Activated CD4-positive, alpha-beta T cell treated with anti-CD3 and anti-CD28 coated beads, Interleukin-2, amount 10 ng/mL, durations not matched to agents 24 days and 14 days (primary cell): Measurements from ENCODE around the gene BEND5. TPM values are rescaled to one million over a fixed set of nuclear protein-coding genes. Genes with fewer than 3 reads are reported as not detected.

Source experiments
- DNase-seq: peaks from one replicate; pipeline ENCODE4 v3.0.0; 2022
- H3K27ac Mint-ChIP-seq: one replicate; pipeline ENCODE4 v1.8.0; 2022; ENCODE audit warnings: mild to moderate bottlenecking, mixed read lengths
- H3K27me3 Mint-ChIP-seq: one replicate; pipeline ENCODE4 v1.8.0; 2022; ENCODE audit warnings: mixed read lengths
- H3K36me3 Mint-ChIP-seq: one replicate; pipeline ENCODE4 v1.8.0; 2022; ENCODE audit warnings: low read depth, mild to moderate bottlenecking, mixed read lengths
- H3K4me1 Mint-ChIP-seq: one replicate; pipeline ENCODE4 v1.8.0; 2021; ENCODE audit warnings: mixed read lengths
- H3K4me3 Mint-ChIP-seq: one replicate; pipeline ENCODE4 v1.8.0; 2022; ENCODE audit warnings: mild to moderate bottlenecking, moderate library complexity, mixed read lengths
- H3K9me3 Mint-ChIP-seq: one replicate; pipeline ENCODE4 v1.8.0; 2021; ENCODE audit warnings: mixed read lengths
- intact Hi-C: fragments of 100-400 bp; cut with micrococcal nuclease; formaldehyde crosslinking; loops from one replicate; pipeline ENCODE4 v1.15.1; 2023
- total RNA-seq: library from RNA; stranded (reverse); gene quantifications from 2 replicates; pipeline ENCODE4 v1.2.3, GENCODE V29; 2022

BEND5 gene, protein sequence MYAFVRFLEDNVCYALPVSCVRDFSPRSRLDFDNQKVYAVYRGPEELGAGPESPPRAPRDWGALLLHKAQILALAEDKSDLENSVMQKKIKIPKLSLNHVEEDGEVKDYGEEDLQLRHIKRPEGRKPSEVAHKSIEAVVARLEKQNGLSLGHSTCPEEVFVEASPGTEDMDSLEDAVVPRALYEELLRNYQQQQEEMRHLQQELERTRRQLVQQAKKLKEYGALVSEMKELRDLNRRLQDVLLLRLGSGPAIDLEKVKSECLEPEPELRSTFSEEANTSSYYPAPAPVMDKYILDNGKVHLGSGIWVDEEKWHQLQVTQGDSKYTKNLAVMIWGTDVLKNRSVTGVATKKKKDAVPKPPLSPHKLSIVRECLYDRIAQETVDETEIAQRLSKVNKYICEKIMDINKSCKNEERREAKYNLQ
- total RNA-seq = 11.4 and 11.5 TPM in 2 replicates

DNA sequence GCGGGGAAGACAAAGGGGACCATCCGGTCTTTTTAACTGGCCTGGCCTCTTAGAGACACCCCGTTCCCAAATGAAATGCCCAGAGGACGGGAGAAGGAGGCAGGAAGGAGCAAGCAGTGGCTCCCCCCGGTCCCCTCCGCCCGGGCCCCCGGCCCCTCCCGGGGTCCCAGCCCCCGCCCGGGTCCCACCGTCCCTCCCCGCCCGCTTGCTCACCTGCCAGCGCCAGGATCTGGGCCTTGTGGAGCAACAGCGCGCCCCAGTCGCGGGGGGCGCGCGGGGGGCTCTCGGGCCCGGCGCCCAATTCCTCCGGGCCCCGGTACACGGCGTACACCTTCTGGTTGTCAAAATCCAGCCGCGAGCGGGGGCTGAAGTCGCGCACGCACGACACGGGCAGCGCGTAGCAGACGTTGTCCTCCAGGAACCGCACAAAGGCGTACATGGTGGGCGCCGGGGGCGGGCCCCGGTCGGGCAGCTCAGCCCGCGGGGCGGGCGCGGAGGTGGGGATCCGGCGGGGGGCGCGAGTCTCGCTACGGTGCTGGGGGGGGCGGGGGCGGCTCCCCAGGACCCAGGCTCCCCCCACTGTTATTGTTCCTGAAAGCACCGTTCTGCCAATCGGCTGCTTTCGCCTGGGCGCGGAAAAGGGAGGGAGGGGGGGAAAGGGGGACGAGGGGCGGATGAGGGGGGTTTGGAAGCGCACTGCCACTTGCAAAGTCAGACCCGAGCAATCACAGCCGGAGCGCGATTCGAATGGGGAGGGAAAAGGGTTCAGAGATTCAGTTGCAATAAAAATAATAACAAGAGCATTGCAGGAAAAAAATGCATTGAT, at the start of gene BEND5:
Gene BEND5 (minus strand): TSS at position 499 of the 826 bp plus-strand sequence. CDS start 60 bp downstream, at position 439.
- intact Hi-C loops = loop anchor here (1.0 to 5.0 kb wide), 2 partner anchors 10 to 41 kb away; no protein-coding TSS in a partner anchor
- DNase-seq = peak; percentile 87
- Mint-ChIP-seq H3K9me3 (no peaks in the 10 kb centered on the region), H3K27me3 (peaks cover 1% of the 10 kb centered on the region), H3K36me3 (peaks cover 11% of the 10 kb centered on the region), H3K4me3 (peak within 1 kb of the TSS; percentile 85), H3K4me1 (peaks cover 29% of the 10 kb centered on the region), H3K27ac (peak within 1 kb of the TSS; percentile 80)

GRCh38 chr1:48823168-48823567, 46.5 kb upstream of the BEND5 start:
- H3K36me3 Mint-ChIP-seq = no peaks in the 10 kb centered on the region
- peaks cover 8% of the 10 kb centered on the region for H3K27me3 Mint-ChIP-seq
- H3K27ac Mint-ChIP-seq = no peak overlapping the region
- intact Hi-C loops = no loop called here
- no peaks in the 10 kb centered on the region for H3K4me1 Mint-ChIP-seq
- H3K4me3 Mint-ChIP-seq = no peak overlapping the region
- H3K9me3 Mint-ChIP-seq = no peaks in the 10 kb centered on the region
- no peak for DNase-seq

DNA sequence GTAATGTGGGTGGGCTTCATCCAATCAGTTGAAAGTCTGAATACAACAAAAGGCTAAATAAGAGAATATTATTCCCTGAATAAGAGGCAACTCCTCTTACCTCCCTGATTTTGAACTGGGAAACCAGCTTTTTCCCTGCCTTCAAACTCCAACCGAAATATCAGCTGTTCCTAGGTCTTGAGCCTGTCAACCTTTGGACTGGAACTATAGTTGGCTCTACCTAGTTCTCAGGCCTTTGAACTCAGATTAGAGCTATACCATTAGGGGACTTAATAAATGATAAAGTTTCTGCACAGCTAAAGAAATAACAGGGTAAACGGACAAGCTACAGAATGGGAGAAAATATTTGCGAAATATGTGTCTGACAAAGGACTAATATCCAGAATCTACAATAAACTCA, 43.8 kb upstream of the BEND5 start:
- intact Hi-C loops = no loop called here
- no peaks in the 10 kb centered on the region for H3K36me3 Mint-ChIP-seq

GRCh38 chr1:48817505-48818114, 40.9 kb upstream of the BEND5 start:
- Mint-ChIP-seq H3K4me1 (no peaks in the 10 kb centered on the region), H3K27ac (no peak overlapping the region), H3K9me3 (no peaks in the 10 kb centered on the region), H3K27me3 (peaks cover 2% of the 10 kb centered on the region), H3K36me3 (no peaks in the 10 kb centered on the region), H3K4me3 (no peak overlapping the region)
- intact Hi-C loops = loop anchor here (2.0 to 5.0 kb wide), 2 partner anchors 40 to 141 kb away; partner anchors contain the start of gene BEND5
- DNase-seq = peak; percentile 73

More for the DNA sequence above, 43.8 kb upstream of the BEND5 start:
- Mint-ChIP-seq H3K9me3 (no peaks in the 10 kb centered on the region), H3K27ac (no peak overlapping the region), H3K27me3 (peaks cover 2% of the 10 kb centered on the region), H3K4me3 (no peak overlapping the region), H3K4me1 (no peaks in the 10 kb centered on the region)
- DNase-seq = no peak

GRCh38 chr1:48810740-48811139, 34.0 kb upstream of the BEND5 start:
- H3K9me3 Mint-ChIP-seq = no peaks in the 10 kb centered on the region
- intact Hi-C loops = no loop called here
- H3K4me3 Mint-ChIP-seq = no peak overlapping the region
- H3K36me3 Mint-ChIP-seq = no peaks in the 10 kb centered on the region
- H3K4me1 Mint-ChIP-seq = no peaks in the 10 kb centered on the region
- no peak overlapping the region for H3K27ac Mint-ChIP-seq
- no peaks in the 10 kb centered on the region for H3K27me3 Mint-ChIP-seq
- DNase-seq = no peak

GRCh38 chr1:48808496-48808895, 31.8 kb upstream of the BEND5 start:
- Mint-ChIP-seq H3K27me3 (peaks cover 7% of the 10 kb centered on the region), H3K27ac (no peak overlapping the region), H3K4me1 (no peaks in the 10 kb centered on the region), H3K9me3 (no peaks in the 10 kb centered on the region), H3K4me3 (no peak overlapping the region), H3K36me3 (no peaks in the 10 kb centered on the region)
- no peak for DNase-seq
- intact Hi-C loops = no loop called here

GRCh38 chr1:48807554-48808260, 31.0 kb upstream of the BEND5 start:
- no peak for DNase-seq
- Mint-ChIP-seq H3K9me3 (no peaks in the 10 kb centered on the region), H3K27me3 (peaks cover 7% of the 10 kb centered on the region), H3K27ac (no peak overlapping the region), H3K36me3 (no peaks in the 10 kb centered on the region), H3K4me1 (no peaks in the 10 kb centered on the region), H3K4me3 (no peak overlapping the region)
- intact Hi-C loops = no loop called here

DNA sequence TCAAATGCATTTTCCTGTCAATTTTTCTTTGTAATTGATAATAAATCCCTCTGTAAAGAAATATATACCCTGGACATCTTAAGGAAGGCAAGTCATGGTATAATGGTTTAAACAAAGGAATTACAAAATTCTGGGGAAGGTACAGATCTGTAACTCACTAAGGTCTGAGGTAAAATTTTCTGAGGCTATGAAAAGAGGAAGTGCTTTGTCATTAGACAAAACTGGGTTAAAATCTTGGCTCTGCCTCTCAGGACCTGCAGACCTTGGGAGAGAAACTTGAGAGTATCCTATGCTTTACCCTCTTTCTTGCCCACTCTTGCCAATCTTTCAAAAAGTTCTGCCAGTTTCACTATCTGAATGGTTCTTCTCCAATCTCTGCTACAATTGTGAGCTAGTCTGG, 26.8 kb upstream of the BEND5 start:
- intact Hi-C loops = no loop called here
- no peaks in the 10 kb centered on the region for H3K4me1 Mint-ChIP-seq
- DNase-seq = no peak
- H3K27me3 Mint-ChIP-seq = peaks cover 20% of the 10 kb centered on the region
- no peak overlapping the region for H3K27ac Mint-ChIP-seq
- no peaks in the 10 kb centered on the region for H3K9me3 Mint-ChIP-seq
- no peak overlapping the region for H3K4me3 Mint-ChIP-seq
- no peaks in the 10 kb centered on the region for H3K36me3 Mint-ChIP-seq

DNA sequence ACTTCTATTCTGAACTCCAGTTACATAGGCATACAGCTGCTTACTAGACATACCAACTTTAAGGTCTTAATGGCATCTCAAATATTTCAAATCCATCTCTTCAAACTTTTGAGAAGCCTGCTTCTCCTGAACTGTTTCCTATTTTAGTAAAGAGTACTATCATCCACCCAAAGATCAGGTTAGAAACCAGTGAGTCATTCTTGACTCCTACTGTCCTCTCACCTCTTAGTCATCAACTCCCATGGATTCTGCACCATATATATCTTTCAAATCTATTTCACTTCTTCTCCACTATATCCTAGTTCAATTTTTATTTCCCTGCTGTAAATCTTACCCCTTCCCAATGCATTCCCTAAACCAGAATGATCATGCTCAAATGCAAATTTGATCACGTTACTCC, 18.1 kb upstream of the BEND5 start:
- intact Hi-C loops = no loop called here
- Mint-ChIP-seq H3K27me3 (peaks cover 10% of the 10 kb centered on the region), H3K27ac (no peak overlapping the region), H3K4me1 (peaks cover 24% of the 10 kb centered on the region), H3K9me3 (peaks cover 8% of the 10 kb centered on the region), H3K36me3 (no peaks in the 10 kb centered on the region), H3K4me3 (no peak overlapping the region)
- DNase-seq = no peak

GRCh38 chr1:48793863-48794262, 17.2 kb upstream of the BEND5 start:
- H3K27ac Mint-ChIP-seq = no peak overlapping the region
- no peaks in the 10 kb centered on the region for H3K36me3 Mint-ChIP-seq
- H3K27me3 Mint-ChIP-seq = peaks cover 6% of the 10 kb centered on the region
- H3K9me3 Mint-ChIP-seq = peaks cover 8% of the 10 kb centered on the region
- H3K4me1 Mint-ChIP-seq = peaks cover 28% of the 10 kb centered on the region
- H3K4me3 Mint-ChIP-seq = no peak overlapping the region
- intact Hi-C loops = no loop called here
- DNase-seq = no peak

DNA sequence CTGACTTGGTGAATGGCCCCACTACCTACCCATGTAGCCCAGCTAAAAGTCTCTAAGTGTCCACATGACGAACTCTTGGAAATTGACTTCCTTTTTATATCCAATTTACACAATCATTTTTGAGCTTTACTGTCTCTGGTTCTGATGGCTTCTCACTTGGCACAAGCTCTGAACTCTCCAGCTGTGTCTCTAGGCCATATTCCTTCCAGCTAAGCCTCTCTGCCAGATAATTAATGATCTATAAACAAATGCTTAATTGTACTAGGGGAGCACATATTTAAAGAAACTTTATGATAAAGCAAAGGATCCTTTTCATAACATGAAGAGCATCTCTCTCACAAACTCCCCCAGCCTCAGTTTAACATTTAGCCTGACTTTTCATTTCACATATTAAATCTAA, 16.3 kb upstream of the BEND5 start:
- intact Hi-C loops = no loop called here
- no peak overlapping the region for H3K27ac Mint-ChIP-seq
- DNase-seq = no peak
- no peaks in the 10 kb centered on the region for H3K27me3 Mint-ChIP-seq
- no peak overlapping the region for H3K4me3 Mint-ChIP-seq
- no peaks in the 10 kb centered on the region for H3K36me3 Mint-ChIP-seq
- H3K4me1 Mint-ChIP-seq = peaks cover 30% of the 10 kb centered on the region
- peaks cover 8% of the 10 kb centered on the region for H3K9me3 Mint-ChIP-seq

GRCh38 chr1:48790397-48790796, 13.7 kb upstream of the BEND5 start:
- H3K27ac Mint-ChIP-seq = peak overlapping the region; percentile 82
- H3K36me3 Mint-ChIP-seq = no peaks in the 10 kb centered on the region
- no peak overlapping the region for H3K4me3 Mint-ChIP-seq
- no peak for DNase-seq
- intact Hi-C loops = no loop called here
- peaks cover 8% of the 10 kb centered on the region for H3K9me3 Mint-ChIP-seq
- H3K27me3 Mint-ChIP-seq = no peaks in the 10 kb centered on the region
- H3K4me1 Mint-ChIP-seq = peaks cover 35% of the 10 kb centered on the region

DNA sequence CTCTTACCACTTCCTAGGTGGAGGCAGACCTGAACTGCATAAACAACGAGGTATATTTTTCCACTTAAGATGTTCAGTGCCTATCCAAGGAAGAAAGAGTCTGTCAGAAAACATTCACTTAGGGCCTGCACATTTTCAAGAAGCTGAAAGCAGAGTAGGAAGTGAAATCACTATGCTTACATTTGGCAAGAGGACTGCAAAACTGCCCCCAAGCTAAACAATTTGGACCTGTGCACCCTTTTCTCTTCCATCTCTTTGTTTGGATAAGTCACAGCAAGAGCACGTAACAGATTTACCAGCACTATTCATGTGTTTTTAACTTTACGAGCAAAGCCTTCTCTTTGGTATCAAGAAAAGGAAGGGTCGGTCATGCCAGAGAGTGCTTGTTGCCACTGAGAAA, 13.2 kb upstream of the BEND5 start:
- no peaks in the 10 kb centered on the region for H3K36me3 Mint-ChIP-seq
- H3K4me1 Mint-ChIP-seq = peaks cover 34% of the 10 kb centered on the region
- H3K4me3 Mint-ChIP-seq = peak overlapping the region; percentile 15
- intact Hi-C loops = no loop called here
- H3K27ac Mint-ChIP-seq = peak overlapping the region; percentile 82
- peaks cover 13% of the 10 kb centered on the region for H3K9me3 Mint-ChIP-seq
- H3K27me3 Mint-ChIP-seq = no peaks in the 10 kb centered on the region
- DNase-seq = no peak
